HG02870 (cell line): ENCODE data around the gene NDUFA3.
"Not testable (repeated sequence)": the region's sequence is repeated elsewhere in the genome, so short reads cannot be mapped to it uniquely, and the experiment has no call there.

ENCODE experiments used
- ATAC-seq: cut with Tn5 transposase; IDR thresholded peaks from one replicate; pipeline ENCODE4 v1.9.1; 2021; ENCODE audit warnings: mild to moderate bottlenecking, moderate library complexity; ENCODE audit not compliant: unreplicated experiment

Gene NDUFA3

GRCh38 chr19:54102421-54103169 lies at the start of gene NDUFA3:
Gene NDUFA3 (plus strand): TSS chr19:54102855. CDS start chr19:54102879, 24 bp downstream.
- ATAC-seq, result peak; percentile 95

GRCh38 chr19:54062643-54063042 lies 40.0 kb upstream of the NDUFA3 start:
- no peak for ATAC-seq

GRCh38 chr19:54063350-54064116 lies 39.1 kb upstream of the NDUFA3 start, which contains the start of gene VSTM1:
Gene VSTM1 (minus strand): TSS chr19:54063897. CDS start chr19:54063777, 120 bp downstream.
- no peak for ATAC-seq

GRCh38 chr19:54069470-54069869 lies 33.2 kb upstream of the NDUFA3 start:
- ATAC-seq, result no peak

GRCh38 chr19:54073829-54074228 lies 28.8 kb upstream of the NDUFA3 start:
- ATAC-seq, result no peak

GRCh38 chr19:54074851-54075250 lies 27.8 kb upstream of the NDUFA3 start:
- ATAC-seq, result no peak

GRCh38 chr19:54077334-54077733 lies 25.3 kb upstream of the NDUFA3 start:
- no peak for ATAC-seq

- ATAC-seq, result no peak
Measured at GRCh38 chr19:54081032-54081431, 21.6 kb upstream of the NDUFA3 start, which contains the start of gene TARM1. Gene TARM1 (minus strand): TSS chr19:54081365. CDS start chr19:54081340, 25 bp downstream.

GRCh38 chr19:54084410-54084809 lies 18.2 kb upstream of the NDUFA3 start:
- no peak for ATAC-seq

GRCh38 chr19:54094426-54095000 lies 8.1 kb upstream of the NDUFA3 start:
- ATAC-seq, result no peak

- ATAC-seq, result no peak
Measured at GRCh38 chr19:54095136-54095858, 7.4 kb upstream of the NDUFA3 start.

GRCh38 chr19:54095859-54096616 lies 6.6 kb upstream of the NDUFA3 start:
- not testable (repeated sequence) for ATAC-seq

GRCh38 chr19:54096617-54097106 lies 6.0 kb upstream of the NDUFA3 start:
- no peak for ATAC-seq

GRCh38 chr19:54099190-54099902 lies 3.3 kb upstream of the NDUFA3 start:
- no peak for ATAC-seq

- ATAC-seq, result not testable (repeated sequence)
Measured at GRCh38 chr19:54099903-54100255, 2.8 kb upstream of the NDUFA3 start.

GRCh38 chr19:54100561-54100960 lies 2.1 kb upstream of the NDUFA3 start, which contains the start of gene OSCAR:
Gene OSCAR (minus strand): TSS chr19:54100803. CDS start chr19:54100792, 11 bp downstream.
- no peak for ATAC-seq

GRCh38 chr19:54104998-54105715 lies 2.5 kb downstream of the NDUFA3 start:
- ATAC-seq, result no peak

- no peak for ATAC-seq
Measured at GRCh38 chr19:54105796-54106195, 3.1 kb downstream of the NDUFA3 start.

- no peak for ATAC-seq
Measured at GRCh38 chr19:54106716-54107115, 4.1 kb downstream of the NDUFA3 start.
